Measurements from ENCODE around the gene MLXIPL.
"Not testable (repeated sequence)": the region's sequence is repeated elsewhere in the genome, so short reads cannot be mapped to it uniquely, and the experiment has no call there.

Gene MLXIPL

DNA sequence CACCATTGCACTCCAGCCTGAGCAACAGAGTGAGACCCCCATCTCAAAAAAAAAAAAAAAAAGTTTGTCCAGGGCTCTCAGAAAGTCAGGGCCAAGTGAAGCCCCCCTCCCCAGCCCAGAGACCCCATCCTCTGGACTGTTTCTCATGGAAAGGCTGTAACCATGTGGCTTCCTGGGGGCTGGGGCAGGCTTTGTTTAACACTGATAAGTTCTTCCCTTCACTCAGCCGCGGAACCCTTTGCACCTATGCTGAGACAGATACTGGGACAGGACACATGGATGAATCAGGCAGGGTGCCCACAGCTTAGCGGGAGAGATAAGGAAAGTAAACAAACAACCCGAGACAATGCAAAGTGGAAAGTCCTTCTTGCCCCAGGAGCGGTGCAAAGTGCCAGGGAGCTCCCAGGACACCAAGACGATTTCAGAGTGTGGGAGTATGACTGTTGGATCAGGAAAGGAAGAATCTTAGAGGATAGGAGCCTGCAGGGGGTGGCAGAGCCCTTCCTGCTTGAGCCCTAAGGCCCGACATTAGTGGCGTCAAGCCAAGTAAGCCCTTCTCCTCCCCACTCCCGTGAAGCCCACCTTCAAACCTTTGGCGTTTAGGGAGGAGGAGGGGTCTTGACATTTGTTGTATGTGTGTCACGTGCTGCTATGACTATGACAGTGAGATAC, 11.6 kb downstream of the MLXIPL start:
- peak; percentile 80 for DNase-seq

DNA sequence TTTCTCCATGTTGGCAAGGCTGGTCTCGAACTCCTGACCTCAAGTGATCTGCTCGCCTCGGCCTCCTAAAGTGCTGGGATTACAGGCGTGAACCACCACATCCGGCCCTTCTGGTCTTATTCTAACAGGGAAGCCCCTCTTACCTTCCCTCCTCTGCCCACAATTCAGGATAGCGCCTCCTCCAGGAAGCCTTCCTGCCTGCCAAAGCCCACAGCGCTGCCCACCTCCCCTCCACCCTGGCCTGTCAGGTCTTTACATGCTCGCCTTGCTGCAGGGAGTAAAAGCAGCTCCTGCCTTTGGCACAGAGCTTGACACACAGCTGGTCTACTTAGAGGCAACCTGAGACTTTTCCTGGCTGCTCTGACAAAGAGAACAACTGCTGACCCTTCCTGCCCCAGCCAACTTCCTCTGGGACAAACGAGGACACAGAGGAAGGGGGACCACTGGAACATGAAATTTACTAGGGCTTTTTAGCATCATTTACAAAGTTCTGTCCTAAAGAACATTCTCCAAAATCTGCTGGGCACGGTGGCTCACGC, 13.2 kb downstream of the MLXIPL start:
- DNase-seq: no peak

DNA sequence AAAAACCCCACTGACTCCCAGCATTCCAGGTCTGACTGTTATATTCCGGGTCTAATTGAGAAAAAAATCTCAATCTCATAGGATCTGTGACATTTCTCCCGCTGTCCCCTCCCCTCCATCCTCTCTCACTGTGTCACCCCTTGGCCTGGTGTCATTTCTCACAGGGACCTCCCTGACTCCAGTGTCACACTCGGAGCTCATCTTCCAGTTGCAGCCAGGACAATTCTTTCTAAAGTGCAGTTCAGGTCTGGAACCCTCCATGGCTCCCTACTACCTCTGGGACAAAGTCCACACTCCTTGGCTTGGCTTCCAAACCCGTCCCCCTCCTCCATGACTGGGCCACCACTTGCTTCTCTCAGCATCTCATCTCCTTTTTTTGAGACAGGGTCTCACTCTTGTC, 14.2 kb downstream of the MLXIPL start:
- no peak for DNase-seq

DNA sequence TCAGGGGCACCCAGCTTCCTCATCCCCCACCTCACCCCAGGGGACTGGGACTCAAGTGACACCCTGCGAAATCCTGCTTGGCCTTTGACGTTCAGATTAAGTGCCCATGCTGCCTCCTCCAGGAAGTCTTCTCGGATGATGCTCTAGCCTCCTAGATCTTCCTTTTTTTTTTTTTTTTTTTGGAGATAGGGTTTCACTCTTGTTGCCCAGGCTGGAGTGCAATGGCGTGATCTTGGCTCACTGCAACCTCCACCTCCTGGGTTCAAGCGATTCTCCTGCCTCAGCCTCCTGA, 16.7 kb downstream of the MLXIPL start:
- DNase-seq: not testable (repeated sequence)

DNA sequence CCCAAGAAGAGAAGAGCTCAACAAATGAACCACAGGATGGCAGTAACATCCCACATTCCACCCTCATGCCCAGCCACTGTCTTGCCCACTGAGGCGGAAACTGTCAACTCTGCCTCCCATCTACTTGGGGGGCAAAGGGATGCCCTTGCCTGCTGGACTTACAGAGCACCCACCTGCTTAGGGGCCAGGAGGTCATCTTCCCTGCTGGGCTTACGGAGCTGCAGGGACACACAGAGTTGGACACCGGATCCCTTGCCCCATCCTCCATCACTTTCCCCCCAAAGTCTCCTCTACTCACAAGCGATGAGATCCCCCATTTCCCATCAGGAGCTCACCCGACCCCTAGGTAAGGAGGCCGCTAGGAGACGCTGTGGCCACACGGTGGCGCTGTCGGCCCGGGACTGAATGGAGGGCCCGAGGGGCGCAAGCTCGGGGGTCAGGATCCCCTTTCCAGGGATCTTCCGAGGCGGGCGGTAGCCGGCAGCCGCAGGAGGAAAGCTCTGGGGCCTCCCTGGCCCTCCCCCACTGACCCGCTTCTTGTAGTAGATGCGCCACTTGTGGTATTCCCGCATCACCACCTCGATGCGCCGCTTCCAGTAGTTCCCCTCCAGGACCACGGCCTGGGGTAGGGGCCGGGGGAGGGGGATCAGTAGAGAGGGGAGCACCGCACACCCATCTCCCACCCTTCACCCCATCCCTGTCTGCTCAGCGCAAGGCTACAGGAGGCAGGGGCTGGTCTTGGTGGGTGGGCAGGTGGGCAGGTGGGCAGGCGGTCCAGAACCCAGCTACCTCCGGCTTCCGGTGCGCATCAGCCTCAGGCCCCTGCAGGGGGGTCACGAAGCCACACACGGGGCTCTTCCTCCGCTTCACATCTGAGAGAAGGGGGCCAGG, 17.3 kb downstream of the MLXIPL start:
- DNase-seq: peak; percentile 74

DNA sequence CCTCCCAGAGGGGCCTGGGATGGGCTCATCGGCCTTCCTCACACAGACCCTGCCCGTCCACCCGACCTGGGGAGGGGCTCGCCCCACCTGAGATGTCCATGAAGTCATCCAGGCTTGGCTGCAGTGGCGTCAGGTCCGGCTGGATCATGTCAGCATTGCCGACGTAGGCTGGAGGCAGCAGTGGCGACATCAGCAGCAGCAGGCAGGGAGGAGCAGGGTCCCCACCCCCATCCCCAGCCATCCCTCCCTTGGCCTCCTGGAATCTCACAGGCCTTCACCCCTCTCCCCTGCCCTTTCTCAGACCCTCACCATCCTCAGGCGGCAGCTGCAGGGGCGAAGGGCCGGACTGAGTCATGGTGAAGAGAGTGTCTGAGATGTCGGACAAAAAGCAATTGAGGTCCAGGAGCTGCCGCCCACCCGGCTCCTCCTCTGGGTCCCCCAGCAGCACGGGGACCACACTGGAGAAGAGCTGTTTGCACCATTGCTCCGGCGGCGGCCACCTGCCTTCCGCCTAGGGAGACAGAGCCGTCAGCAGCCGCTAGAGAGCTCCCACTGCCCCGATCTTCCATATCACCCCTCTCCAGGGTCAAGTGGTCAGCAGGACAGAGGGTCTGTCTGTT, 18.6 kb downstream of the MLXIPL start:
- DNase-seq: peak; percentile 47

DNA sequence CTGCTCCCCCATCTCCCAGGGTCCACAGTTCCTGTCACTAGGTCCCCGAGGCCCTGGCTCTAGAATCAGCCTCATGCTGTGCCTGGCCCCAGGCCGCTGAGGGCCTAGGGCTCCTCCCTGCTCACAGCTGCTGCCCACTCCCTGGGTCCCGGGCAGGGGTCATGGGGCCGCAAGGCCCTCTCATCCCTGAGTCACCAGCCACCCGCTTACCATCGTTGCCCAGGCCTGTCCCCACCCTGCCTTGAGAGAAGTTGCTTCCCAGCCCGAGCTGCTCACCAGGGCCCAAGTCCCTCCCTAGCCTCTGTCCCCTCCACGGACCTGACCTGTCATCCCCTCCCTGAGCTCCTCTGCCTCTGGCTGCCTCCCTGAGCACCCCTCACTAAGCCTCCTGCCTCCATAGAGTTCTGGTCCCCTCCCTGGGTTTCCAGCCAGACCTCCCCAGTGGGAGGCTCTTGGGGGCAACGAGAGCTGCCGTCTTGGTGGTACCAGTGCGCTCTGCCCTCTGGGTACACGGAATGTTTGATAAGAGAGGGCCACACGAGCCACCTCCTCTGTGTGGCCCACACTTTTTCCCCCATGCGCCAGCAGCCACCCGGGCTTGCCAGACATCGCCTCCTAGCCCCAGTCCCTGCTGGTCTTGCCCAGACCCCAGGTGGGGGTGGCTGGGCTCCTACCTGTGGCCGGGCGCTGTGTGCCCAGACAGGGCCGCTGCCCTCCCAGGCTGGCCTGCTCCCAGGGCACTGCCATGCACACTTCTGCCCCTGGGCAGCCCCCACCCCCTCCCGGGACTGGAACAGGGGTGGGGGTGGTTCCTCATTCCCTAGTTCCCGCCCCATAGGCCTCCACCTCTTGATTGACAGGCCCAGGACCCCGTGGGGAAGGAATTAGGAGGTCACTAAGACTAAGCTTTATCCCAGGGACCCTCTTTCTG, 21.3 kb downstream of the MLXIPL start:
- DNase-seq: no peak

DNA sequence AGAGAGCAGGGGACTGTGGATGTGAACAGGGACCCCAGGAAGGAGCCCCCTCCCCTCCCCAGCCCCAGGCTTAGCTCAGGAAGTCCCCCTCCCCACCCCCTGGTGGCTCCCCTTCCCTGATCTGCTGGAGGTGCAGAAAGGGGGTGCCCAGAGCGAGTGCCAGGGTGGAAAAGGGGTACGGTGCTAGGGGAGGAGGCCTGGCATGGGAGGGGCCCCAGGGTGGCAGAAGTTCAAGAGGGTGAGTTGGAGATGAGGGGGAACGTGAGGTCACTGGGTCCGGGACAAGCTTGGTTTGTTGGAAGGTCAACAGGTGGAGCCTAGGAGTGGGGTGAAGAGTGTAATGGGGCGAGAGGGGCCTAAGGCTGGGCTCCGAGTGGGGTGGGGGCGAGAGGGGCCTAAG, 24.4 kb downstream of the MLXIPL start:
- no peak for DNase-seq

DNA sequence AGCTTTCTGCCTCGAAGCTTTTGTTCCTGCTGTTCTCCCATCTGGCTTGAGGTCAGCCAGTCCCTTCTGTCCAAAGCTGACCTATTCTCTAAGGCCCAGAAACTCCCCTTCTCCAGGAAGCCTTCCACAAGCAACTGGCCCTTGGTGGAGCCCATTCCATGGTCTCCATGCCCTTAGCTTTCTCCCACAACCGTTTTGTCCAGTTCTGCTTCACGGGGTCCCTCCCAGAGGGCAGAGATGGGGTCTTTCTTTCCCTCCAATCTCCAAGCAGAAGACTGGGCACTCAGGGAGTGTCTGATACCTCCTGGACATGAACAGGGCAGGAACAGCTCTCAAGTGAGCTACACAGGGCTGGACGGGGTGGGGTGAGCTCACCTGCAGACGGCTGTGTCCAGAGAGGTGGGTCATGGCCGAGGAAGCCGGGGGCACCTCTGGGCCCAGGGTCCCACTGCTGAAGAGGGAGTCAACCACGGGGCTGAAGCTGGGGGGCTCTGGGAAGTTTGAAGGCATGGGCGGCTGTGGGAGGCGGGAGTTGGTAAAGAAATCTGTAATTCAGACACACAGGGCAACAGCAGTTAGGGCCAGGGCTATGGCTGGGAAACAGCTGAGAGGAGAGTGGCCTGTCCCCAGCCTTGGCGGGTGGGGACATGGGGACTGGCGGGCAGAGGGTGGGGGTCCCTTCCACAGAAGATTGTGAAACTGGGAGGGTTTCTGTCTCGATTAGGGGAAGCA, 25.0 kb downstream of the MLXIPL start:
- DNase-seq: no peak

DNA sequence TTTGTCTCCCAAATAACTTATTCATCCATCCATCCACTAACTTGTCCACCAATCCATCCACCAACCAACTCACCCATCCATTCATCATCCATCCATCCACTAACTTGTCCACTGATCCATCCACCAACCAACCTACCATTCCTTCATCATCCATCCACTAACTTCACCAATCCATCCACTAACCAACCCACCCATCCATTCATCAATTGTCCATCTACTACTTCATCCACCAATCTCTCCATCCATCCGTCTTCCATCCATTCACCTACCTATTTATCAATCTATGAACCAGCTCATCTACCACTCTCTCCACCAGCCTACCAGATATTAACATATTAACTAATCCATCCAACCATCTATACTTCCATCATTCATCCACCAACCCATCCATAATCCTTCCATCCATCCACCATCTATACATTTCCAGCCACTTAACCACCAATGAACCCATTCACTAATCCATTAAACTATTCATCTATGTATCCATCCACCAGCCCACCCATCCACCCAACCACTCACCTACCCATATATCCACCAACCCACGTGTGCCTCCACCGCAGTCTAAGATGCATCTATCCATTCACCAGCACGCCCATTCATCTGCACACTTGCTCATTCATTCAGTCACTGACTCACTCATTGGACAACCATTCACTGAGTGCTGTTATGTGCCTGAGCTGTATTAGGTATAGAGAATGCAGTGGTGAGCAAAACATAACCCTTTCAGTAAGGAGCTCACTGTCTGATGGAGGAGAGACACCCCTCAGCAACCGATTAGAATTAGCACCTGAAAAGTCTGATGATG, 26.1 kb downstream of the MLXIPL start:
- DNase-seq: no peak

DNA sequence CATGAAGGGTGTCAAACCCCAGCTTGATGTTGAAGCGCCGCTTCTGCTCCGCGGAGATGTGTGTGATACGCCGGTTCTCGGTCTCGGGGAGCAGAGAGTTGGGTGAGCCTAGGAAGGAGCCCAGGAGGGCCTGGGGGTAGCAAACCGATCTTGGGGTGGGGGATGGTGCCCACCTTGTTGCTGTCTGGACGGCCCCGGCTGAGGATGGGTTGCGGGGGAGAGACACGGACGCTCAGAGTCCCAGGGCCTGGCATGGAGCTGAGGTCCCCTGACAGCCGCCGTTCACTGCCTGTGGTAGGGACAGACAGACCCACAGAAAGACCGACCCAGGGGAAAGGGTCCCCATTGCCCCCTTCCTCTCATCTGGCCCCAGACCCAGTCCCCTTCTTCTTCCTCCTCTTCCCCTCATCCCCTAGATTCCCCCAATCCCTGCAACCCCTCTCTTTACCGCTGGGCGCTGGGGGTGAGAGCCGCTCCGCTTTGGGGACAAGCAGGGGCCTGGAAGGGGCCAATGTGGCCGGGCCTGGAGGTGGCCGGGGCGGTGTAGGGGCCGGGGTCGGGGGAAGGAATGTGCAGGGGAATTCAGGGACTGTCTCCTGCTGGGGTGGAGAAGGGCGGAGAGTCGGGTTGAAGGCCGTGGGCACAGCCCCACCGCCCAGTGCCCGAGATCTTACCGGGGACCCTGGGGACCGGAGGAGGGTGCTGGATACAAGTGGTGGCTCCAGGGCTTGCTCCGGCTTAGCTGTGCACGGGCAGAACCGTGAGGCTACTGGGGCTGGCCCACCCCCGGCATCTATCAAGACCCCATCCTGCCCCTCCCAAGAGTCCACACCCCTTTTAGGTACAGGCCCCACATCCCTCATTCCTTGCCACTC, 27.9 kb downstream of the MLXIPL start:
- no peak for DNase-seq

DNA sequence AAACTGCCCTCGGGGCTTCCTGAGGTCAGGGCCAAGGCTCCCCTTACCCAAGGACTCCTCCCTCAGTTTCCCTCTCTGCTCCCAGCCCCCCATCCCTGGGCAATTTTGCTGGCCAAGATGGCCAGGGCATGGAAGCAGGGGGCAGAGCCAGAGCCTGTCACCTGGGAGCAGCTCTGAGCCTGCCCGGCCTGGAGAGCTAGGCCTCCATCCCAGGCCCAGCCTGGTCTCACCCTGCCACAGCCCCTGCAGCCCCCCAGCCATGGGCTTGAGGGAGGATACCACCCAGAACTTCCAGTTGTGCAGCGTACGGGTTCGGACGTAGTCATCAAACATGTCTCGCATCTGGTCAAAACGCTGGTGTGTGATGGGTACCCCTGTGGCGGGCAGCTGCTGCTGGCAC, 29.0 kb downstream of the MLXIPL start:
- DNase-seq: no peak

DNA sequence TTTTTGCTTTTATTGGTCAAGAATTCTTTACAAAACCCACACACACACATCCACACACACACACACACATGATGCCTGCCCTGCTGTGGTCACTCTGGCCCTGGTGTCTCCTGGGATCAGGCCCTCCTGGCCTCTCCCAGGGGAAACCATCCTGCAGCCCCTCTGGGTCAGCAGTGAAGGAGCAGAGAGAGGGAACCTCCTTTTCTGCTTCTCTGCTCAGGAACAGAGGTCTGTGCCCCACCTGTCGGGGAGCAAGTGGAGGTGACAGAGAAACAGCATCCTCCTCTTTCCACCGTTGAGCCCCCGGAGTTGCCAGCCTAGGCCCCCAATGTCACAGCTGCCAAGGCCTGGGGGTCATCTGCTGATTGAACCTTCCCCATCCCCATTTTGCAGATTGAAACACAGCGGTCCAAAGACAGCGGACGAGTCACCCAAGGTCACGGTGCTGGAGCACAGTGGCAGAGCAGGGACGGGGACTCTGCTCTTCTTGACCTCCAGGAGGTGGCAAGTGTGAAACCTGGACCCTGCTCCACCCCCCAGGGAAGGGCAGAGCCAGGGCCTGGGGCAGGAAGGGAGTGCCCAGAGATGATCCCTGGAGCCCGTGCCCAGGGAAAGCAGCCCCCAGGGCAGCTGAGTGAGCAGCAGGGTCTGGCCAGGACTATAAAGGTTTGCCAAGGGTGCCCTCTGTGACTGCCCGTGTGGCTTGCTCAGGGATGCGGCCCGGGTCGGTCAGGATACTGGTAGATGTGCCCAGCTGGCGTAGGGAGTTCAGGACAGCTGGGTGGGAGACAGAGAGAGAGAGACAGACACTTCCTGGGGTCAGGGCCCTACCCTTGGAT, 30.9 kb downstream of the MLXIPL start:
- DNase-seq: no peak

DNA sequence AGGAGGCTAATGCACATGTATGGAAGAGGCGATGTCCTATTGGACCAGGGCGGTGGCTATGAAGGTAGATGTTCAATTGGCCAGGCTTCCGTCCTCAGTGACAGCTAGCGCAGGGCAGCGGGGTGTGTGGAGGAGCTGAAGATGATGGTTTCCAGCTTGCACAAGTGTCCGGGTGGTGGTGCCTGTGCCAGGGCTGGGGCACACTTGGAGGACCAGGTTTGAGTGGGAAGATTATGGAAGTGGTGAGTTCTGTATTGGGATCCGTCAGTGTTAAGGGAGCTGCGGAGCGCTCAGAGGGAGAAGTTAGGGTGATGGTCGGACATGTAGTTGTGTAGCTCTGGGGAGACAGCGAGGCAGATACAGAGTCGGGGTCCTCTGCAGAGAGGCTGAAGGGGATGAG, 37.4 kb downstream of the MLXIPL start:
- no peak for DNase-seq

DNA sequence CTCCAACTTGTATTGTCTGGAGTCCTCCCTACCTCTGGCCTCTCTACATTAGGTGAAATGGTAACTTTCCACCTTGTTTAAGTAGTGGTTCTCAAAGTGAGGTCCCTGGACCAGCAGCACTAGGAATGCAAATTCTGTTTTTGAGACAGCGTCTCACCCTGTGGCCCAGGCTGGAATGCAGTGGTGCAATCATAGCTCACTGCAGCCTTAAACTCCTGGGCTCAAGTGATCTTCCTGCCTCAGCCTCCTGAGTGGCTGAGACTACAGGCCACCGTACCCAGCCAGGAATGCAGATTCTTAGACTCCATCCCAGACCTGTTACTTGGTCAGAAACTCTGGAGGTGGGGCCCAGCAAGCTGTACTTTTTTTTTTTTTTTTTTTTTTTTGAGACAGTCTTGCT, 39.1 kb downstream of the MLXIPL start:
- no peak for DNase-seq

DNA sequence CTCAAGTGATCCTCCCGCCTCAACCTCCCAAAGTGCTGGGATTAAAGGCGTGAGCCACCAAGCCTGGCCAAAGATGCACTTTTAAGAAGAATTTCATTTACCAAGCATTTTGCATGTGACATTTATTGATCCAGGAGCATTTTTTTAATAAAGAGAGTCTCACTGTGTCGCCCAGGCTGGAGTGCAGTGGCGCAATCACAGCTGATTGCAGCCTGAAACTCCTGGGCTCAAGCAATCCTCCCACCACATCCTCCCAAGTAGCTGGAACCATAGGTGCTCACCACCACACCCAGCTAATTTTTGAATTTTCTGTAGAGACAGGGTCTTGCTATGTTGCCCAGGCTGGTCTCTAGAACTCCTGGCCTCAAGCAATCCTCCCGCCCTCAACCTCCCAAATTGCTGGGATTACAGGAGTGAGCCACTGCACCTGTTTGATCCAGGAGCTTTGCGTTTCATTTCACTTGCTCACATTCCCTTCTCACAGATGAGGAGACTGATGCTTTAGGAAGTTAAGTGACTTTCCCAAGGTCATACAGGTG, 41.6 kb downstream of the MLXIPL start:
- no peak for DNase-seq

DNA sequence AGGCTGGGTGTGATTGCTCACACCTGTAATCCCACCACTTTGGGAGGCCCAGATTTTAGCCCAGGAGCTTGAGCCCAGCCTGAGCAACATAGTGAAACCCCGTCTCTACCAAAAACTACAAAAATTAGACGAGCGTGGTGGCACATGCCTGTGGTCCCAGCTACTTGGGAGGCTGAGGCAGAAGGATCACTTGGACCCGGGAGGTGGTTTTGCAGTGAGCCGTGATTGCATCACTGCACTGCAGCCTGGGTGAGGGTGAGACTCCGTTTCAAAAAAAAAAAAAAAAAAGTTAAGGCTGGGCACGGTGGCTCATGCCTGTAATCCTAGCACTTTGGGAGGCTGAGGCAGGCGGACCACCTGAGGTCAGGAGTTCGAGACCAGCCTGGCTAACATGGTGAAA, 43.3 kb downstream of the MLXIPL start:
- DNase-seq: not testable (repeated sequence)

DNA sequence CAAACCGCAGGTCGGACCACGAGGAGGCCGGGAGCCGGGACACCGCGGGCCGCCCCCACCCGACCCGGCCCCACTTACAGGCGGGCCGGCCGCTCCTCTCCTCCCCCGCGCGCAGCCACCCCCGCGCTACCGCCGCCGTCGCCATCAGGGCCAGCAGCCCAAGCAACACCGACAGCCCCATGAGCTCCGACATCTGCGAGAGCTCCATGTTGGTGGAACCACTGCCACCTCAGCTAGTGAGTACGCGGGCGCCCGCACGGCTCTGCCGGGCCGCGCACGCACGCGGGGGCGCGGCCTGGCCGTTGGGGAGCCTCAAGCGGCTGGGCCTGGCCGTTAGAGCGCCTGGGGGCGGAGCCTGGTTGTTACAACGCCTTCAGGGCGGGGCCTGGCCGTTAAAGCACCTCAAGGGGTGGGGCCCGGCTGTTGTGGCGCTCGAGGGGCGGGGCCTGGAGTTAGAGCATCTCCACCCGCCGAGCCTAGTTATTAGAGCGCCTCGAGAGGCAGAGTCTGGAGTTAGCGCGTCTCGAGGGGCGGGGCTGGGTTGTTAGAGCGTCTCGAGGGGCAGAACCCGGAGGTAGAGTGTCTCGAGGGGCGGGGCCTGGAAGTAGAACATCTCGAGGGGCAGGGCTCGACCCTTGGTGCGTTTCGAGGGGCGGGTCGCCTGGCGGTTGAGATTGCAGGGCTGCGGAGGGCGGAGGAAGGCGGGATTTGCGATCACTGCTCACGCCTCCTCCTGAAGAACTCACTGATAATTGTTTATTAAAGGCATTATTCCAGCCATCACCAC, 45.8 kb downstream of the MLXIPL start, which contains the start of gene TBL2:
Gene TBL2 (minus strand): TSS at position 238 of the 787 bp plus-strand sequence. CDS start 30 bp downstream, at position 208.
- DNase-seq: peak; percentile 100

Data from DMS53 (cell line).